Gastrocnemius medialis (tissue), 4 donors: ENCODE data around the gene AMDHD1.

Source experiments
- CTCF ChIP-seq, 5 experiments: fragments of 450-650 bp in 3 of 5; fragments of 200-600 bp in 2 of 5; sonication (generic) in 2 of 5; IDR thresholded peaks in 4 of 5; conservative IDR thresholded peaks in 1 of 5; 1 replicate in 4 of 5; 2 replicates in 1 of 5; pipeline ENCODE4 v1.5.1; 2016 to 2019; ENCODE audit warnings: antibody characterized with exemption in 5 of 5, mild to moderate bottlenecking in 3 of 5, moderate library complexity in 3 of 5
- POLR2A ChIP-seq, 2 donors: fragments of 450-650 bp; IDR thresholded peaks; one replicate each; pipeline ENCODE4 v1.6.1; 2017; ENCODE audit warnings: antibody characterized with exemption in 2 of 2, mild to moderate bottlenecking in 2 of 2, moderate library complexity in 2 of 2

GRCh38 chr12:95918194-95918993 lies 24.7 kb upstream of the AMDHD1 start:
- no peak for TF ChIP-seq POLR2A (IDR thresholded peaks at IDR 0.05)
- peak; percentile 51 to 74 (median 63) for TF ChIP-seq CTCF (IDR thresholded peaks at IDR 0.05 in 4 of 5, conservative IDR thresholded peaks at IDR 0.05 in 1 of 5)
